Superior temporal gyrus (tissue), 1 donor: ENCODE results near the gene DLGAP1.
A peak's percentile ranks its signal among the peaks of the same experiment; 100 is the strongest.
"Not testable (repeated sequence)": the region's sequence is repeated elsewhere in the genome, so short reads cannot be mapped to it uniquely, and the experiment has no call there.

ENCODE experiments used
- DNase-seq: peaks from one replicate; pipeline ENCODE4 v3.0.0-alpha.2; 2016; ENCODE audit errors: extremely low spot score

The DLGAP1 gene

DNA sequence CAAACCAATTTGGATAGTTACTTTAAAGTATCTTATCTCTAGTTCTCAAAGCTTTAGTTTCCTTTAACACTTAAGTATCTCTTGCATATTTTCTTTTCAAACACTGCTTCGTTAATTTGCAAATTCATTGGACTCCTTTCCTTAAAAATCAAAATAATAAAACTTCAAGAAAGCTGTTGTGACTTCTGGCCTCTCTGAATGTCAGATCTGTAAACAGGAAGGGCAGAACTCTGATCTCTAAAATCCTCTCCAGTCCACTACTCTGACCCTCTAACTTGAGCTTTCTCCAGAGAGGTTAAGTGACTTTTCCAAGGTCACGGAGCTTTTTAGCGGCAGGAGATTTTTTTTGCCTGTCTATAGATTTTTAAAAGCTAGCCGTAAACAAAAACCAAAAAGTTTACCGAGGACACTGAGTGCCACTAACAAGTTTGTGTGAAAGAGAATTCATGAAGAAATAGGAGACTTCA is 849.6 kb downstream of the DLGAP1 start:
- DNase-seq = no peak

DNA sequence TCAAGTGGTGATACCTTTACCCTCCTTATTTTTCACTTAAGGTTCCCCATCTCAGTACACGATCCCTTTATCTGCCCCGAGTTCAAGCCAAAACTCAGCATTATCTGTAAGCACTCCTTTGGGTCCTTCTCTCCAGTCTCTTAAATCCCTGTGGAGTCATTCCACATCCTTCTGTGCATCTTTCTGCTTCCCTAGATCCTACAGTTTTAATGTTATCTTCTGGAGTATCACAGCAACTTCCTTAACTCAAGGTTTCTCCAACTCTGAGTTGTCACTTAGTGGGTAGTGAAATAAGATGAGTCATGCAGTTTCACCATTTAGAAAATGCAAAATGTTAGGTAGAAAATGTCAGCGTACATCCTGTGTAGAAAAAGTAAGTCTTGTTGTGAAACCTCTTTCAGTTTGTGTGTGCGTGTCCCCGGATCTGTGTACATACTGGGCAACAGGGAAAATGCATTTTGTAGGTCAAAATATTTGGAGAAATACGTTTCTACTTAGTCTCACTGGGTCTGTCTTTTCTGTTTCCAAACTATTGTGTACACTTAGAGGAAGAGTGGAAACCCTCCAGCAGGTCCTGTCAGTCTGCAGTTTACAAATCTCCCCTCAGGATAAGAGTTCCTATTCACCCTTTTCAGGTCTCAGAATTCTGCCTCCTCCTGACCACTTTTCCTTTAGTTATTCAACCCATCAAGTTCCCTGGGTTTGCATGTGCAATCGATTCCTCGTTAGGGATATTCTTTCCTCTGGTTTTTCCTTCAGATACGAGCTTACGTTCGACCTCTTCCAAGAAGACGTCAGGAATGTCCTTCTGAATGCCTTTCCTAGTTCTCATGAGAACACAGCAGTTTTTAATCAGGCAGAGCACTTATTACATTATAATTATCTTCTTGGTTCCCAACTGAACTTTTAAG is 850.4 kb downstream of the DLGAP1 start:
- peak; percentile 72 for DNase-seq

DNA sequence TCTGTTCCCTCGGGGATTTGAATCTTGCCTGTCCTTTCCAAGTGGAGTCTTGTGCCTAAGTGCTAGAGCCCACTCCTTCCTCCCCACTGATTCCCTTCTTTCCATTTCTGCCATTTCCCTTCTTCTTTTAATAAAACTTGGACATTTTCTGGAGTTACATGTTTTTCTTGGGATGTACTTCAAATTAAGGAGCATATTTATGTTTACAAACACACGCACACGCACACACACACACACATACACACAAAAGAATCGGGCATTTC is 850.9 kb downstream of the DLGAP1 start:
- no peak for DNase-seq

DNA sequence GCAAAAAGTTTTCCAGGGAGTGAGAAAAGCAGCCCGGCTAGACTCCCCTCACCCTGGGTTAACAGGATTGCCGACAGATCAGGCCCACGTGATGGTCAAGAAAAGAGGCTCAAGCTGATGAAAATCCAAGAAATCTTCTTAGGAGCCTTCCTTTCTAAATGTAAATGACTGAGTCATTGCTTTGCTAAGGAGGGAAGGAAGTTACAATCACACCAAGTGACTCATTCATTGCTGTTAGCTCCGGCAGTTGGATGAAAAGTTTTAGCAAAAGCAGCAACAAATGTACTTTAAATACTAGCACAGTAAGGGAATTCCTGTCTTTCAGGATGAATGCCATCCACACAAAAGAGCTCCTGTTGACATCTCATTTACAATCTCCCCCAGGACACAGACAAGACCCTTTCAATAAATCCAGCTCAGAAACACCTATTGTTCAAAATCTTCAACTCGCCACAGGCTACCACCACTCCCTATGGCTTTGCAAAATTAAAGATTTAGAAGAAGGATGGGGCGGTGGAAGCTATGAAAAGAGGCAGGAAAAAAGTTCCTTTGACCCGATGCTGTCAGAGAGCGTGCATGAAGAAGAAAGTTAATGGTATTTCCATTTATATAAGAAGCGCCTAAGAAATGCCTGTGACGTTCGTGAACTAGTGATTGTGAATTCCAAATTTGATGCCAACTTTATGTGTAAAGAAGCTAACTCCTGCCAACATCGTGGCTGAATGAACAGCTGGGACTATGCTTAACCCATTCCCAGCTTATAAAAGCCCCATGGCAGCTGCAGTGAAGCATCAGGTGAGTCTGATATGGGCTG is 851.5 kb downstream of the DLGAP1 start:
- DNase-seq = peak; percentile 86

DNA sequence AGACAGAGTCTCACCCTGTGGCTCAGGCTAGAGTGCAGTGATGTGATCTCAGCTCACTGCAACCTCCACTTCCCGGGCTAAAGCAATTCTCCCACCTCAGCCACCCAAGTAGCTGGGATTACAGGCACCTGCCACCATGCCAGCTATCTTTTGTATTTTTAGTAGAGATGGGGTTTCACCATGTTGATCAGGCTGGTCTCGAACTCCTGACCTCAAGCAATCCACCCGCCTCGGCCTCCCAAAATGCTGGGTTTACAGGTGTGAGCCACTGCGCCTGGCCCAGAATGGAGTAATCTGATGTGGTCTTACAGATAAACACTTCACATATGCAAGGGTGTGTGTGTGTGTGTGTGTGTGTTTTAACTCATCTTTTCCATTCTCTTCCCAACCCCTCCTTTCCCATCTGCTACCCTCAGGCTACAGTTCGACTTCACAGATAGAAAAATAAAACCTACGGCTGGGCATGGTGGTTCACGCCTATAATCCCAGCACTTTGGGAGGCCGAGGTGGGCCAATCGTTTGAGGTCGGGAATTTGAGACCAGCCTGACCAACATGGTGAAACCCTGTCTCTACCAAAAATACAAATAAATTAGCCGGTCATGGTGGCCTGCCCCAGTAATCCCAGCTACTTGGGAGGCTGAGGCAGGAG is 853.9 kb downstream of the DLGAP1 start:
- not testable (repeated sequence) for DNase-seq

DNA sequence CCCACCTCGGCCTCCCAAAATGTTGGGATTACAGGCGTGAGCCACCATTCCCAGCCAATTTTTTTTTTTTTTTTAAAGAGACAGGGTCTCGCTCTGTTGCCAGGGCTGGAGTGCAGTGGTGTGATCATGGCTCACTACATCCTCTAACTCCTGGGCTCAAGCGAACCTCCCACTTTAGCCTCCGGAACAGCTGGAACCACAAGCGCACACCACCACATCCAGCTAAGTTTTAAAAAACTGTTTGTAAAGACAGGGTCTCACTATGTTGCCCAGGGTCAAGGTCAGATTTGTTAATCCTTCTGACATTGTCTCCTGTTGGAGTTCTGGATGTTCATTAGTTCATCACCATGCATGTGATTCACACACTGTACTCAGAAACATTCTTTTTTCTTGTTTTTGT is 855.2 kb downstream of the DLGAP1 start:
- DNase-seq = no peak

DNA sequence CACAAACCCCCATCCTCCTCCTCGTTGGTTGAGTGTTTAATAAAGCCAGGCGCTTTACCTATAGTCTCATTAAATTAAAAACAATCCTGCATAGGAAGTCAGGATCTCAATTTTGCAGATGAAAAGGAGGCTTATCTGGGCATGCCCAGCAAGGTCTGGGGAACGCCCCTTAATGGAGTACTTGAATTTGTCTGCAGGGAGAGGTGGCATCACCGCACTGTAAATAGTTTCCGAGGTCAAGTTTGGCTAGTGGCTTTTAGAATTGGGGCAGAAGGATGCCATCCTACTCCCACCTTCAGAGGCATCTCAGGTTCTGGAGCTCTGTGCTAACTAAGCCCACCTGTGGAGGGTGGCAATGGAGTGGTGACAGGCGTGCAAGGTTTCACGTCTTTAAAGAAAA is 855.9 kb downstream of the DLGAP1 start:
- peak; percentile 4 for DNase-seq

DNA sequence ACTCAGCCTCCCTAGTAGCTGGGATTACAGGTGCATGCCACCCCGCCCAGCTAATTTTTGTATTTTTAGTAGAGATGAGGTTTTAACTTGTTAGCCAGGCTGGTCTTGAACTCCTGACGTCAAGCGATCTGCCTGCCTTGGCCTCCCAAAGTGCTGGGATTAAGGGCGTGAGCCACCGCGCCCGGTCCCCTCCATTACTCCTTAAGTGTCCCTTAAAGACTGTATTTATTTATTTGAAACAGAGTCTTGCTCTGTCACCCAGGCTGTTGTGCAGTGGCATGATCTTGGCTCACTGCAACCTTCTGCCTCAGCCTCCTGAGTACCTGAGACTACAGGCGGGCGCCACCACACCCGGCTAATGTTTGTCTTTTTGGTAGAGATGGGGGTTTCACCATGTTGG is 856.5 kb downstream of the DLGAP1 start:
- DNase-seq = no peak

DNA sequence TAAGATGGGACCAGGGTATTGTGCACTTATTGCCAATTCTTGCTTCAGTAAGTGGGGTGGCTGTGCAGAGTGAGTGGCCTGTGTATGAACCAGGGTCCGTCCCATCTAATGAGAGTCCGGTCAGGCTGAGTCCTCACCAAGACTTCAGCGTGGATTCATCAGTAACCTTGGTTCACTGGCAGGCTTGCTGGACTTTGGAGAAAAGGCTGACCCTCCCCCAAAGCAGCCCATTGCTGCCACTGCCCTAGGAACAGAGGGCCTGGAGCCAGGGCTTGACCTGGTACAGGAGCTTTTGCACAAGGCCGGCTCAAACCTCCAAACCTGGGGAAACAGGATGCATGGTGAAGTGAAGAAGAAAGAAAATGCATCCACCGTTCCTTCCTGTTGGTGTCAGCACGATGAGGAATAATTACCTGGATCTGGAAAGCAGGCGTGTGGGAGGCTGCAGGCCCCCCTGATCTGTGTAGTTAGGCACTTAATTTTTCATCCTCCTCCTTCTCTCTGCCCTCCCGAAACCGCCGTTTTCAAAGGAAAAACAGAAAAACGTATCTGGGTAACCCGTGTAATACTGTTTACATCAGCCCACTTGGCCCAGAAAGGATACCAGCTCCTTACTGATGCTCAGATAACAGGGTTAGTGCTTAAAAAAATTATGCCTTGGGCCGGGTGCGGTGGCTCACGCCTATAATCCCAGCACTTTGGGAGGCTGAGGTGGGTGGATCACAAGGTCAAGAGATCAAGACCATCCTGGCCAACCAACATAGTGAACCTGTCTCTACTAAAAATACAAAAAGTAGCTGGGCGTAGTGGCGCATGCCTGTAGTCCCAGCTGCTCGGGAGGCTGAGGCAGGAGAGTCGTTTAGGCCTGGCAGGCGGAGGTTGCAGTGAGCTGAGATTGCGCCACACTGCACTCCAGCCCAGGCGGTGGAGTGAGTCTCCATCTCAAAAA is 857.4 kb downstream of the DLGAP1 start:
- no peak for DNase-seq

DNA sequence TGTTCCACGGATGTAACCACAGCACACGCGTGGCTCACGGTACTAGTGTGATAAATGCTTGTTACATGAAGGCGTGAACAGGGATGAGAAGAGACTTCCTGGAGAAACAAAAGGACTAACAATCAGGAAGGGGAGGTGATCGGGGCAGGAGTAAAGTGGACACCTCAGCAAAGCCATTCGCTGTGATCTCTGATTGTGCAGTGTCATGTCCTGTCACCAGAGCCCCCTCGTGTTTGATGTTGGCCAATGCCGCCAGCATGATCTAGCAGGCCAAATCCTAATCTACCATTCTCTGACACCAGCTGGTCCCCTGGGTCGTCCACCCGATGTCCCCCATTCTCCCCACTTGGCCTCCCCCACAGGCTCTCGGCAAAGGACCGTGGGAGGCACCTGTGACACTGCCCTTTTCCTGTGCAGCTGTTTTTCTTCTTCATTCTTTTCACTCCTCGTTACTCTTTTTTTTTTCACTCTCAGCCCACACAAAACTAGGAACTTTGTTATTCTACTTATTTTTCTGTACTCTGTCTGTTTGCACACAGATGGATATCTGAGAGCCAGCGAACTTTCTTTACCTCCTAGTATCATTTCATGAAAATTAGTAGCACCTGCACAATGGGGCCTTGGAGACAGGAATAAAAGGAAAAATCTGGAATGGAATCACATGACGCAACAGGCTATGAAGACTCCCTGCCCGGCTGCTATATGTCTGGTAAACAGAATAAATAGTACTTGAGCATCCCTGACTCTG is 858.3 kb downstream of the DLGAP1 start:
- peak; percentile 71 for DNase-seq

DNA sequence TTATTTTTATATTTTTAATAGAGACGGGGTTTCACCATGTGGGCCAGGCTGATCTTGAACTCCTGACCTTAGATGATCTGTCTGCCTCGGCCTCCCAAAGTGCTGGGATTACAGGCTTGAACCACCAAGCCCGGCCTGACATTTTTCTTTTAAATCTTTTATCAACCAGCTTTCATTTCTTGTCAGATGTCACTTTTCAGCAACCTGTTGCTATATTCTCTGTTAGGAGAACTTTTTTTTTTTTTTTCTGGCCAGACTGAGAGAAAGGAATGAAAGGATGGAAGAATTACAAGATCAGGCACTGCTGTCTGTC is 858.8 kb downstream of the DLGAP1 start:
- DNase-seq = no peak

DNA sequence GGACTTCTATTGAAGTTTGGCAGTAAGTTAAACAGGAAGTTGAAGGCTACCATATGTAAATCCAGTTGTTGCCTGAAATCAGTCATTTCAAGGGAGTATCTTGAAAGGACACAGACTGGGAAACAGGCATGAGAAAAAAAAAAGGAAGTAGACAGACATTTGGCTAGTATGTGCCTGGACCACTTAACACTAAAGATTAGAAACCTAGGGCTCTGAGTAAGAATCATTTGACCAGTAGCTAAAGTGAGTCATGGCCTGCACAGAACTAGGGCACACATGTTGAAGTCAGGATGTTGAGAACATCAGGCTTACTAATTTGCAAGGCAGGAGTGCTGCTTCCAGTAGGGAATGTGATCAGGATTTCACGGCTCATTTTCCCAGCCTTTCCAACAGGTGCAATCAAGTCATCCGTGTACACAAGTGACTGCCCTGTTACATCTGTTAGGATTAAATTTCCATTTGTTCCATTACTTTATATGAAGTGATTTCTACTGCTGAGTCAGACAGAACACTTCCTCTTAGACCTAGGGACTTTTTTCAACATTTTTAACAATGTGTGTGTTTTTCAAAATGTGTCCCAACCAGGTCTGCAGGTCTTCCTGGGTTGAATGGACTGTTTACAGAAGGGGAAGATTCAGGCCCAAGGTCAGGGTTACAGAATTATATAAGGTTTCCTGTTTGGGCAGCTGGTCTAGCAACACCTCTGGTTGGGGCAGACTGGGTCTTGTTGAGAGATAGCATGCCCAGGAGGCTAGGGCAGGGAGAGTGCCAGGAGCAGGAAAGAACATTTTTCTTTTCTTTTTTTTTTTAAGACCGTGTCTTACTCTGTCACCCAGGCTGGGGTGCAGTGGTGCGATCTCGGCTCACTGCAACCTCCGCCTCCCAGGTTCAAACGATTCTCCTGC is 859.5 kb downstream of the DLGAP1 start:
- DNase-seq = peak; percentile 61

DNA sequence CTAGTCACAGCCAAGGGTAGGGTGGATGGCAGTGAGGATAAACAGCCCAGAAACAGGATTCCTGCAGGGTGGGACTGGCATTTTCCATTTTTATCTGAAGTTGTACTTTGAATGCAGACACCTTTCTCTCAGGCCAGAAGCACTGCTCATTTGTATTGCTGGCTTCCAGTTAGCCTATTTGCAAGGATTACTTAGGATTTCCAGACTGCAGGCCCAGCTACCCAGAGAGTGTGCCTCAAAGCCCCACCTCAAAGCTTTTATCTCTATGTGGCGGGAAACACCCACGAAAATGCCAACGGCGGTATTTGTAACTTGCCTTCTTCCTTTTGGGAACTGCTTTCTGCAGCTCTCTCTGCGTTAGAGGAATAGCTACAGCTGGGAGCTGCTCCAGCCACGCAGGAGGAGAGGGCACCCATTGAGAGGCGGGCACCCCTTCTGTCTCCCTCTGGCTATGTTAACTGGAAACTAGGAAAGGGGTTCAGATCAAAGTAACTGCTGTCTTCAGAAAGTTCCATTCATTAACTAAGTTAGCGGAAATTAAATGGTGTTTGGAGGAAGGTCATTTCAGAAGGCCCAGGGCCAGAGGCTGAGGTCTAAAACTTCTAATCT is 860.2 kb downstream of the DLGAP1 start:
- DNase-seq = peak; percentile 56

DNA sequence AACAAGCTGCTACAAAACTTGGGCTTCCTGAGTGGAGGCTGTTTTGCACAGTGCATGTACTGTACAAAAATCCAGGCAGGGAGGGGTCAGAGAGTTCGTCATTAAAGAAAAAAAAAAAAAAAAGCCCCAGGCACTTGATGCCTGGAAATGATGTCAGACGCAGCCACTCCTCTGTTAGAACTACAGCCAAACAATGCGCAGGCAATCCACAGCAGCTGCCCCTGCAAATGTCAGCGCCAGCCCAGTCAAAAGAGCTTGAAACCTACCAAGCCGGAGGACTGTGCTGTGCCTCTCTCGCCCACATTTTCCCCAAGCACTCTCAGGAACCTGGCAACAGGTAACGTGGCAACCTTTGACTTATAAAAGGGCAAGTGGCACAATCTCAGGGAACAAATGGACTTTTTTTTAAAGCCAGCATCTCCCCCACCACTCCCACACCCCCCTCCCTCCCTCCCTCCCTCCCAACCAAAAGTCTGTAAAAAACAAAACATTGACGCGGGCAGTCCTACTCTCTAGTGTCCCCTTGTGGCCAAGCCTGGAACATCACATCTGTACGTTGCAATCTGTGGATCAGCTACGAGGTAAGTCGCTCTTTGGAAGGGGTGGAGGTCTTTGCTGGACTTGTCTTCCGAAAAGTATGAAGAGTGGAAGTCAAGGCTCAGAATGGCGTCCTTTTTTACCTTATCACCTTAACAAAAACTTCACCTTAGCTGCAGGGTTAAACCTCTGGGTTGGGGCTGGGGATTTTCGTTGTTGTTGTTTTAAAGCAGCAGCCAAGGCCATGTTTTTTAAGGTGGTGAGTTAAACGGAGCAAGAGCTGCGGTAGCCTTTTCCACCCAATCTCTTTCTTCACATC is 861.0 kb downstream of the DLGAP1 start:
- peak; percentile 97 for DNase-seq

DNA sequence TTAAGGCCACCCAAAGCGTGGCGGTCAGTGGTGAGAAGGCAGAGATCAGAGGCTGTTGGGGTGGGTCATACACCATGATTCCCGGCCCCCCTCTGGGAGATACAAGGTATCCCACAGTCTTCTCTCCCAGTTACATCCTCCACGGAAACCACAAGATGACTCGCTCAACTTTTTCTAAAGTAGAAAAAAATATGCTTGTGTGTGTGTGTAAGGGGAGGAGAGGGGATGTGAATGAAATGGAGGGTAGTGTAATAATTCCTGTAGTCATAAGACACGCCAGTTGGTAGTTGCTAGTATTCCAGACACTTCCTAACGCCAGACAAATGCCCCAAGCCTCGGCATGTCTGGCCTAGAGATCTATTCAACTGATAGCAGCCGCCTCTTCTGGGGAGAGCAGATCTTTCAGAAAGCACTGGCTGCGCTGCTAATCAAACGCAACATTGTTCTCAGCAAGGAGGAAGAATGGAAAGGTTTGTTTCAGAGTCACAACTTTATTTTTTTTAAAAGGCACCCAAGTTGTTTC is 861.7 kb downstream of the DLGAP1 start:
- no peak for DNase-seq

DNA sequence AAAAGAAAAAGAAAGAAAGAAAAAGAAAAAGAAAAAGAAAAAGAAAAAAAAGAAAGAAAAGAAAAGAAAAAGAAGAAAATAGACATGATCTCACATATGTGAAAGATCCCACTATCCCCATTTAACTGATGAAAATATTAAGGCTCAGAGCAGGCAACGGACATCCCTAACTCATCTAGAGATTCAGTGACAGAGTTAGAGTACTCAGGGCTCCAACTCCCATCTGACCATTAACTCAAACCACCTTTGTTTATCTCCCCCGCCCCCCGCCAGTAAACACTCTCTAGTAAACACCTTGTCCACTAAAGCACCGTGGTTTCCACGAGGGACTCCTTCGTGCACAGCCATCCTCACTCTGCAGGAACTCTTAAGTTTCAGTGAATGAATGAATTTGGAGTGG is 862.2 kb downstream of the DLGAP1 start:
- DNase-seq = peak; percentile 8

DNA sequence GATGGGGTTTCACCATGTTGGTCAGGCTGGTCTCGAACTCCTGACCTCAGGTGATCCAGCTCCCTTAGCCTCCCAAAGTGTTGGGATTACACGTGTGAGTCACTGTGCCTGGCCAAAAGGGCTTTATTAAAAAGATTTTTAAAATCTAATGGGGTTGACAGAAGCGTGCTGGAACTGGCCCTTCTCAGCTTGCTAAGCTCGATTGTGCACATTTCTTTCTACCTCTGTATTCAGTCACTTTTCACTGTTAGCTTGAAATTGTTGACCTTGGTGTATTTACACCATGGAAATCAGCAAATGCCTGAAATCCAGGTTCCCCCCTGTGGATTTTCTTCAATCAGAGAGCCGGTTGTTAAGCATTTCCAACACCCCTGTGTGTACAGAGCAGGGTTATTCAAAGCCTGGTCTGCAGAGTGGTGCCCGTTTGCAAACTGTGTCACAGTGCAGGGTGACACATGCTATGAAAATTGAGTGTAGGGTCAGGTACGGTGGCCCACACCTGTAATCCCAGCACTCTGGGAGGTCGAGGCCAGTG is 864.9 kb downstream of the DLGAP1 start:
- no peak for DNase-seq
